ENCODE data around the gene ZNF445.

DNA sequence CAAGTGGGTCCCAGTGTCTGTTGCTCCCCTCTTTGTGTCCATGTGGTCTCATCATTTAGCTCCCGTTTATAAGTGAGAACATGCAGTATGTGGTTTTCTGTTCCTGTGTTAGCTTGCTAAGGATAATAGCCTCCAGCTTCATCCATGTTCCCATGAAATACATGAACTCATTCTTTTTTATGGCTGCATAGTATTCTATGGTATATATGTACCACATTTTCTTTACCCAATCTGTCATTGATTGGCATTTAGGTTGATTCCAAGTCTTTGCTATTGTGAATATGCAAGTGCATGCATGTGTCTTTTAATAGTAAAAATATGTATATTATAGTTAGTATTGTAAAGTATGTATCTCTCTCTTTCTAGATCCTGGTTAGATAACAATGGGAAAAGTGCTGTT is 85.0 kb downstream of the ZNF445 start:
- no peak for TF ChIP-seq POLR2AphosphoS5 (IDR thresholded peaks at IDR 0.05)
- no peak for TF ChIP-seq CTCF (IDR thresholded peaks at IDR 0.05 in 8 of 11, conservative IDR thresholded peaks at IDR 0.05 in 3 of 11)
- TF ChIP-seq POLR2A (IDR thresholded peaks at IDR 0.05), result no peak
